Measurements from ENCODE around the gene SAT1.

Gene SAT1

GRCh38 chrX:23782455-23782854, 518 bp upstream of the SAT1 start:
- no peak overlapping the region for H3K9ac ChIP-seq (ENCODE audit: low read length)
- no peaks in the 10 kb centered on the region for H3K9me3 ChIP-seq (ENCODE audit: low read length)
- H3K27ac ChIP-seq (ENCODE audit: low read depth, low read length), result peak overlapping the region; percentile 23
- H3K4me3 ChIP-seq (ENCODE audit: low read depth in 1 of 2, low read length in 2 of 2), result no peak overlapping the region
- H3K36me3 ChIP-seq (ENCODE audit: insufficient read depth, low read length), result no peaks in the 10 kb centered on the region
- no peaks in the 10 kb centered on the region for H3K27me3 ChIP-seq (ENCODE audit: control insufficient read depth in 1 of 2, insufficient read depth in 2 of 2, low read length in 2 of 2)
- no peaks in the 10 kb centered on the region for H3K4me1 ChIP-seq (ENCODE audit: insufficient read depth, low read length)

- no peaks in the 10 kb centered on the region for H3K36me3 ChIP-seq (ENCODE audit: insufficient read depth, low read length)
Measured at GRCh38 chrX:23783589-23784469, 856 bp downstream of the SAT1 start.

GRCh38 chrX:23784470-23785331, 1.7 kb downstream of the SAT1 start:
- H3K27ac ChIP-seq (ENCODE audit: low read depth, low read length), result peak overlapping the region; percentile 50
- peak overlapping the region; percentile 59 for H3K9ac ChIP-seq (ENCODE audit: low read length)
- no peaks in the 10 kb centered on the region for H3K4me1 ChIP-seq (ENCODE audit: insufficient read depth, low read length)
- no peaks in the 10 kb centered on the region for H3K27me3 ChIP-seq (ENCODE audit: control insufficient read depth in 1 of 2, insufficient read depth in 2 of 2, low read length in 2 of 2)
- no peaks in the 10 kb centered on the region for H3K36me3 ChIP-seq (ENCODE audit: insufficient read depth, low read length)
- peak overlapping the region; percentile 59 to 71 for H3K4me3 ChIP-seq (ENCODE audit: low read depth in 1 of 2, low read length in 2 of 2)
- no peaks in the 10 kb centered on the region for H3K9me3 ChIP-seq (ENCODE audit: low read length)

More at GRCh38 chrX:23783589-23784469, 856 bp downstream of the SAT1 start:
- no peaks in the 10 kb centered on the region for H3K27me3 ChIP-seq (ENCODE audit: control insufficient read depth in 1 of 2, insufficient read depth in 2 of 2, low read length in 2 of 2)
- H3K27ac ChIP-seq (ENCODE audit: low read depth, low read length), result peak overlapping the region; percentile 50
- H3K9me3 ChIP-seq (ENCODE audit: low read length), result no peaks in the 10 kb centered on the region
- H3K9ac ChIP-seq (ENCODE audit: low read length), result peak overlapping the region; percentile 59
- no peaks in the 10 kb centered on the region for H3K4me1 ChIP-seq (ENCODE audit: insufficient read depth, low read length)
- H3K4me3 ChIP-seq (ENCODE audit: low read depth in 1 of 2, low read length in 2 of 2), result peak overlapping the region; percentile 59 to 71

- H3K4me3 ChIP-seq (ENCODE audit: low read depth in 1 of 2, low read length in 2 of 2), result peak overlapping the region in 1 of 2 donors; percentile 4
- no peak overlapping the region for H3K9ac ChIP-seq (ENCODE audit: low read length)
- no peaks in the 10 kb centered on the region for H3K27me3 ChIP-seq (ENCODE audit: control insufficient read depth in 1 of 2, insufficient read depth in 2 of 2, low read length in 2 of 2)
Measured at GRCh38 chrX:23785580-23785979, 2.6 kb downstream of the SAT1 start.

GRCh38 chrX:23786268-23786815, 3.4 kb downstream of the SAT1 start:
- H3K4me1 ChIP-seq (ENCODE audit: insufficient read depth, low read length), result no peaks in the 10 kb centered on the region
- H3K27ac ChIP-seq (ENCODE audit: low read depth, low read length), result no peak overlapping the region
- H3K27me3 ChIP-seq (ENCODE audit: control insufficient read depth in 1 of 2, insufficient read depth in 2 of 2, low read length in 2 of 2), result no peaks in the 10 kb centered on the region
- H3K4me3 ChIP-seq (ENCODE audit: low read depth in 1 of 2, low read length in 2 of 2), result no peak overlapping the region
- H3K9ac ChIP-seq (ENCODE audit: low read length), result no peak overlapping the region
- no peaks in the 10 kb centered on the region for H3K9me3 ChIP-seq (ENCODE audit: low read length)
- H3K36me3 ChIP-seq (ENCODE audit: insufficient read depth, low read length), result no peaks in the 10 kb centered on the region

More at GRCh38 chrX:23785580-23785979, 2.6 kb downstream of the SAT1 start:
- Histone ChIP-seq H3K9me3 (ENCODE audit: low read length) (no peaks in the 10 kb centered on the region), H3K27ac (ENCODE audit: low read depth, low read length) (no peak overlapping the region), H3K4me1 (ENCODE audit: insufficient read depth, low read length) (no peaks in the 10 kb centered on the region), H3K36me3 (ENCODE audit: insufficient read depth, low read length) (no peaks in the 10 kb centered on the region)

GRCh38 chrX:23787745-23788118, 4.8 kb downstream of the SAT1 start:
- Histone ChIP-seq H3K36me3 (ENCODE audit: insufficient read depth, low read length) (no peaks in the 10 kb centered on the region), H3K27me3 (ENCODE audit: control insufficient read depth in 1 of 2, insufficient read depth in 2 of 2, low read length in 2 of 2) (no peaks in the 10 kb centered on the region), H3K4me1 (ENCODE audit: insufficient read depth, low read length) (no peaks in the 10 kb centered on the region), H3K9me3 (ENCODE audit: low read length) (no peaks in the 10 kb centered on the region), H3K4me3 (ENCODE audit: low read depth in 1 of 2, low read length in 2 of 2) (no peak overlapping the region), H3K27ac (ENCODE audit: low read depth, low read length) (no peak overlapping the region), H3K9ac (ENCODE audit: low read length) (no peak overlapping the region)

- Histone ChIP-seq H3K9me3 (ENCODE audit: low read length) (no peaks in the 10 kb centered on the region), H3K9ac (ENCODE audit: low read length) (no peak overlapping the region), H3K4me1 (ENCODE audit: insufficient read depth, low read length) (no peaks in the 10 kb centered on the region), H3K27me3 (ENCODE audit: control insufficient read depth in 1 of 2, insufficient read depth in 2 of 2, low read length in 2 of 2) (no peaks in the 10 kb centered on the region), H3K4me3 (ENCODE audit: low read depth in 1 of 2, low read length in 2 of 2) (no peak overlapping the region), H3K27ac (ENCODE audit: low read depth, low read length) (no peak overlapping the region), H3K36me3 (ENCODE audit: insufficient read depth, low read length) (no peaks in the 10 kb centered on the region)
Measured at GRCh38 chrX:23788521-23788920, 5.5 kb downstream of the SAT1 start.

- Histone ChIP-seq H3K36me3 (ENCODE audit: insufficient read depth, low read length) (no peaks in the 10 kb centered on the region), H3K4me1 (ENCODE audit: insufficient read depth, low read length) (no peaks in the 10 kb centered on the region), H3K27ac (ENCODE audit: low read depth, low read length) (no peak overlapping the region), H3K9me3 (ENCODE audit: low read length) (no peaks in the 10 kb centered on the region), H3K4me3 (ENCODE audit: low read depth in 1 of 2, low read length in 2 of 2) (no peak overlapping the region), H3K27me3 (ENCODE audit: control insufficient read depth in 1 of 2, insufficient read depth in 2 of 2, low read length in 2 of 2) (no peaks in the 10 kb centered on the region), H3K9ac (ENCODE audit: low read length) (no peak overlapping the region)
Measured at GRCh38 chrX:23788946-23789345, 6.0 kb downstream of the SAT1 start.

- Histone ChIP-seq H3K9me3 (ENCODE audit: low read length) (no peaks in the 10 kb centered on the region), H3K4me1 (ENCODE audit: insufficient read depth, low read length) (no peaks in the 10 kb centered on the region), H3K4me3 (ENCODE audit: low read depth in 1 of 2, low read length in 2 of 2) (no peak overlapping the region), H3K27me3 (ENCODE audit: control insufficient read depth in 1 of 2, insufficient read depth in 2 of 2, low read length in 2 of 2) (no peaks in the 10 kb centered on the region), H3K36me3 (ENCODE audit: insufficient read depth, low read length) (no peaks in the 10 kb centered on the region), H3K27ac (ENCODE audit: low read depth, low read length) (no peak overlapping the region), H3K9ac (ENCODE audit: low read length) (no peak overlapping the region)
Measured at GRCh38 chrX:23789386-23790154, 6.6 kb downstream of the SAT1 start.

GRCh38 chrX:23790155-23790497, 7.2 kb downstream of the SAT1 start:
- no peaks in the 10 kb centered on the region for H3K9me3 ChIP-seq (ENCODE audit: low read length)
- no peaks in the 10 kb centered on the region for H3K36me3 ChIP-seq (ENCODE audit: insufficient read depth, low read length)
- no peaks in the 10 kb centered on the region for H3K27me3 ChIP-seq (ENCODE audit: control insufficient read depth in 1 of 2, insufficient read depth in 2 of 2, low read length in 2 of 2)
- H3K27ac ChIP-seq (ENCODE audit: low read depth, low read length), result no peak overlapping the region
- H3K4me3 ChIP-seq (ENCODE audit: low read depth in 1 of 2, low read length in 2 of 2), result no peak overlapping the region
- H3K4me1 ChIP-seq (ENCODE audit: insufficient read depth, low read length), result no peaks in the 10 kb centered on the region
- no peak overlapping the region for H3K9ac ChIP-seq (ENCODE audit: low read length)

Measured in muscle layer of colon (tissue), 2 donors.